Measurements from ENCODE around the gene ZNF888.
"Not testable (repeated sequence)": the region's sequence is repeated elsewhere in the genome, so short reads cannot be mapped to it uniquely, and the experiment has no call there.

DNA sequence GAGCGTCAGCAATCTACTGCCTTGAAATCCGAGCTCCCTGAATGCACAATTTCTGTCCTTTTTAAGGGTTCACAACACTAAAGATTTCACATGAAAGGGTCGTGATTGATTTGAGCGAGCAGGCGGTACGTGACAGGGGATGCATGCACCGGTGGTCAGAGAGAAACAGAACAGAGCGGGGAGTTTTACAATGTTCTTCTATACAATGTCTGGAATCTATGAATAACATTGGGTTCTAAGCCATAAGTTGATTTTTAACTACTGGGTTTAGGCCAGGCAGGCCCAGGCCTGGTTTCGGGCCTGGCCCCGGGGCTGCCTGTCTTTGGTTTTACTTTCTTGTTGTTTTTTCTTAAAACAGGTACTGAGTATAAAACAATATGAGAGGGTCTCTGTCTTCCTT is 24.6 kb downstream of the ZNF888 start:
- TF ChIP-seq, protein P1, sequence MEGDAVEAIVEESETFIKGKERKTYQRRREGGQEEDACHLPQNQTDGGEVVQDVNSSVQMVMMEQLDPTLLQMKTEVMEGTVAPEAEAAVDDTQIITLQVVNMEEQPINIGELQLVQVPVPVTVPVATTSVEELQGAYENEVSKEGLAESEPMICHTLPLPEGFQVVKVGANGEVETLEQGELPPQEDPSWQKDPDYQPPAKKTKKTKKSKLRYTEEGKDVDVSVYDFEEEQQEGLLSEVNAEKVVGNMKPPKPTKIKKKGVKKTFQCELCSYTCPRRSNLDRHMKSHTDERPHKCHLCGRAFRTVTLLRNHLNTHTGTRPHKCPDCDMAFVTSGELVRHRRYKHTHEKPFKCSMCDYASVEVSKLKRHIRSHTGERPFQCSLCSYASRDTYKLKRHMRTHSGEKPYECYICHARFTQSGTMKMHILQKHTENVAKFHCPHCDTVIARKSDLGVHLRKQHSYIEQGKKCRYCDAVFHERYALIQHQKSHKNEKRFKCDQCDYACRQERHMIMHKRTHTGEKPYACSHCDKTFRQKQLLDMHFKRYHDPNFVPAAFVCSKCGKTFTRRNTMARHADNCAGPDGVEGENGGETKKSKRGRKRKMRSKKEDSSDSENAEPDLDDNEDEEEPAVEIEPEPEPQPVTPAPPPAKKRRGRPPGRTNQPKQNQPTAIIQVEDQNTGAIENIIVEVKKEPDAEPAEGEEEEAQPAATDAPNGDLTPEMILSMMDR (conservative IDR thresholded peaks at IDR 0.05; ENCODE audit: low read depth, low read length) = not testable (repeated sequence)
- not testable (repeated sequence) for TF ChIP-seq EZH2phosphoT487 (IDR thresholded peaks at IDR 0.05; ENCODE audit: borderline replicate concordance, low read length)

Data from PC-3 (cell line).